ENCODE measurements around the gene GCLC.

- no peak for TF ChIP-seq CTCF (conservative IDR thresholded peaks at IDR 0.05; ENCODE audit: low read depth in 2 of 2)
- no peak for TF ChIP-seq POLR2AphosphoS5 (IDR thresholded peaks at IDR 0.05; ENCODE audit: low read depth)
- TF ChIP-seq EZH2 (IDR thresholded peaks at IDR 0.05; ENCODE audit: low read depth, unreplicated experiment): no peak
- no peak for TF ChIP-seq ZNF331 (CRISPR knock-in tag; IDR thresholded peaks at IDR 0.05; ENCODE audit: low read depth)
- TF ChIP-seq EZH2phosphoT487 (IDR thresholded peaks at IDR 0.05; ENCODE audit: unreplicated experiment): no peak
- TF ChIP-seq REST (IDR thresholded peaks at IDR 0.05; ENCODE audit: unreplicated experiment): no peak
- no peak for TF ChIP-seq CREB1 (CRISPR knock-in tag; IDR thresholded peaks at IDR 0.05; ENCODE audit: low read depth)
- no peak for TF ChIP-seq STAT1 (IDR thresholded peaks at IDR 0.05; ENCODE audit: unreplicated experiment)
- TF ChIP-seq NANOG (IDR thresholded peaks at IDR 0.05; ENCODE audit: borderline replicate concordance): no peak
These were observed 49.7 kb upstream of the GCLC start for GRCh38 chr6:53594596-53594995.
